ENCODE measurements around the gene KDELR3. TPM values are rescaled to one million over a fixed set of nuclear protein-coding genes. Genes with fewer than 3 reads are reported as not detected.
A peak's percentile ranks its signal among the peaks of the same experiment; 100 is the strongest.

Gene KDELR3
- total RNA-seq, 1 experiment from 2014 or later = 33.1 TPM

DNA sequence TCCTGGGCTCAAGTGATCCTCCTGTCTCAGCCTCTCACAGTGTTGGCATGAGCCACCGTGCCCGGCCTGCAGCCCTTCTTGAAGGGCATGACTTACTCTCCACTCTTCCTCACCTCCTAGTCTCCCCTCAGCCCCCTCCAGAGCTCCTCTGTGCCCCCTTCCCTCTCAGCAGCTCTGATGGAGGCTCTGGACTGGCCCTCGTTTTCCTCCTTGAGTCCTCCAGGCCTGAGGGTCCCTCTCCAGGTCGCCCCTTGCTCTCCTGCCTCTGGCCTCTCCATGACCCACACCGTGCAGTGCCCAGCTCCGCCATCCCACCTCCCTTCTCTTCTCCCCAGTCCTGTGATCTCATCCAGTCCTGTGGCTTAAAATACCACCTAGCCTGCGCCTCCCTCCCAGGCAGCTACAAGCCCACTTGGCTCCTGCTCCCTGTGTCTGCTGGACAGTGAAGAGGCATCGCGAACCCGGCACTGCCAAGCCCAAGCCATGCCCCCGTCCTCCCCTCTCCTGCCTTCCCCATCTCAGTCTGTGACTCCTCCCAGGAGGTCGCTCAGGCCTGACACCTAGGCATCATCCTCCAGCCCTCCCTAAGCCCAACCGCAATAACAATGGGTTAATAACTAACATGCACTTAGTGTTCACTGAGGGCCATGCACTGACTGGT is 24.8 kb upstream of the KDELR3 start:
- CTCF ChIA-PET = no interaction called here
- no peaks in the 10 kb centered on the region for H3K9me3 ChIP-seq (ENCODE audit: control insufficient read depth in 1 of 2, insufficient read depth in 1 of 2, low read depth in 1 of 2, low read length in 2 of 2)
- no peaks in the 10 kb centered on the region for H3K4me1 ChIP-seq (ENCODE audit: control insufficient read depth in 1 of 2, insufficient read depth in 2 of 2, low read length in 2 of 2)
- no peaks in the 10 kb centered on the region for H3K36me3 ChIP-seq (ENCODE audit: control insufficient read depth in 1 of 2, insufficient read depth in 2 of 2, low read length in 2 of 2)
- H2AFZ ChIP-seq (ENCODE audit: low read depth, low read length, poor library complexity, severe bottlenecking) = no peak overlapping the region
- no peak overlapping the region for H3K4me3 ChIP-seq (replicated peaks in 1 of 2; ENCODE audit: low read depth in 1 of 2, low read length in 2 of 2)
- H4K20me1 ChIP-seq (ENCODE audit: insufficient read depth) = no peaks in the 10 kb centered on the region
- RAD21 ChIA-PET (ENCODE audit: low non-redundant PET in 1 of 2, low total read pairs in 2 of 2, uncharacterized antibody in 2 of 2, unreplicated experiment in 2 of 2) = no interaction called here
- POLR2A ChIA-PET = no interaction called here
- no peak overlapping the region for H3K9ac ChIP-seq (ENCODE audit: low read length)
- H3K9me2 ChIP-seq (ENCODE audit: insufficient read depth) = no peaks in the 10 kb centered on the region
- no peaks in the 10 kb centered on the region for H3K27me3 ChIP-seq (ENCODE audit: insufficient read depth, low read length)
- no peak overlapping the region for H3K4me2 ChIP-seq (ENCODE audit: low read length)
- no peak for DNase-seq (ENCODE audit: low read depth, low spot score)
- 0 out of 2 replicates have a peak, but pooled peaks have one; percentile 6 for ATAC-seq
- TF ChIP-seq, protein P1, sequence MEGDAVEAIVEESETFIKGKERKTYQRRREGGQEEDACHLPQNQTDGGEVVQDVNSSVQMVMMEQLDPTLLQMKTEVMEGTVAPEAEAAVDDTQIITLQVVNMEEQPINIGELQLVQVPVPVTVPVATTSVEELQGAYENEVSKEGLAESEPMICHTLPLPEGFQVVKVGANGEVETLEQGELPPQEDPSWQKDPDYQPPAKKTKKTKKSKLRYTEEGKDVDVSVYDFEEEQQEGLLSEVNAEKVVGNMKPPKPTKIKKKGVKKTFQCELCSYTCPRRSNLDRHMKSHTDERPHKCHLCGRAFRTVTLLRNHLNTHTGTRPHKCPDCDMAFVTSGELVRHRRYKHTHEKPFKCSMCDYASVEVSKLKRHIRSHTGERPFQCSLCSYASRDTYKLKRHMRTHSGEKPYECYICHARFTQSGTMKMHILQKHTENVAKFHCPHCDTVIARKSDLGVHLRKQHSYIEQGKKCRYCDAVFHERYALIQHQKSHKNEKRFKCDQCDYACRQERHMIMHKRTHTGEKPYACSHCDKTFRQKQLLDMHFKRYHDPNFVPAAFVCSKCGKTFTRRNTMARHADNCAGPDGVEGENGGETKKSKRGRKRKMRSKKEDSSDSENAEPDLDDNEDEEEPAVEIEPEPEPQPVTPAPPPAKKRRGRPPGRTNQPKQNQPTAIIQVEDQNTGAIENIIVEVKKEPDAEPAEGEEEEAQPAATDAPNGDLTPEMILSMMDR (IDR thresholded peaks at IDR 0.05 in 2 of 3, conservative IDR thresholded peaks at IDR 0.05 in 1 of 3; ENCODE audit: borderline replicate concordance in 1 of 3, insufficient read depth in 1 of 3, low read depth in 2 of 3, low read length in 2 of 3) = no peak
- no peak for TF ChIP-seq ZBTB33 (IDR thresholded peaks at IDR 0.05; ENCODE audit: extremely low read depth, insufficient replicate concordance, low read length)
- TF ChIP-seq EZH2 (IDR thresholded peaks at IDR 0.05) = no peak
- no peak for TF ChIP-seq MAX (IDR thresholded peaks at IDR 0.05)
- no peak for TF ChIP-seq FOSL1 (IDR thresholded peaks at IDR 0.05; ENCODE audit: low read depth)
- TF ChIP-seq RAD21 (IDR thresholded peaks at IDR 0.05; ENCODE audit: low read depth) = no peak
- TF ChIP-seq EGR1 (IDR thresholded peaks at IDR 0.05; ENCODE audit: low read depth) = no peak
- no peak for TF ChIP-seq REST (IDR thresholded peaks at IDR 0.05; ENCODE audit: low read depth)
- no peak for TF ChIP-seq ZNF274 (IDR thresholded peaks at IDR 0.05; ENCODE audit: low read depth, low read length)
- TF ChIP-seq SIN3A (IDR thresholded peaks at IDR 0.05; ENCODE audit: low read depth) = no peak
- TF ChIP-seq POLR2AphosphoS5 (IDR thresholded peaks at IDR 0.05; ENCODE audit: low read depth, low read length) = no peak
- H3K79me2 ChIP-seq (ENCODE audit: insufficient read depth, low read length) = no peaks in the 10 kb centered on the region
- H3K27ac ChIP-seq (ENCODE audit: low read depth, low read length) = no peak overlapping the region
- BruUV-seq (replicated peaks) = no TSS peak
- intact Hi-C loops (cut with micrococcal nuclease) = no loop called here

All from HCT116 (cell line).